ENCODE measurements around the gene ASIC4.

The ASIC4 gene

GRCh38 chr2:219554350-219554749 is 40.1 kb downstream of the ASIC4 start:
- no peak for DNase-seq

GRCh38 chr2:219555956-219556355 is 41.7 kb downstream of the ASIC4 start:
- no peak for DNase-seq

GRCh38 chr2:219556413-219556812 is 42.1 kb downstream of the ASIC4 start:
- no peak for DNase-seq

GRCh38 chr2:219557320-219557719 is 43.0 kb downstream of the ASIC4 start:
- no peak for DNase-seq

- DNase-seq: no peak
These were observed 43.8 kb downstream of the ASIC4 start for GRCh38 chr2:219557791-219558785.

- no peak for DNase-seq
These were observed 45.1 kb downstream of the ASIC4 start for GRCh38 chr2:219559156-219559915.

GRCh38 chr2:219560037-219560892 is 46.0 kb downstream of the ASIC4 start:
- DNase-seq: peak; percentile 32

GRCh38 chr2:219560893-219561178 is 46.6 kb downstream of the ASIC4 start:
- no peak for DNase-seq

GRCh38 chr2:219561179-219562048 is 47.1 kb downstream of the ASIC4 start:
- no peak for DNase-seq

- DNase-seq: no peak
These were observed 48.1 kb downstream of the ASIC4 start for GRCh38 chr2:219562049-219563020.

GRCh38 chr2:219563271-219563928 is 49.1 kb downstream of the ASIC4 start:
- no peak for DNase-seq

GRCh38 chr2:219565130-219566080 is 51.1 kb downstream of the ASIC4 start:
- DNase-seq: no peak

- DNase-seq: no peak
These were observed 52.4 kb downstream of the ASIC4 start for GRCh38 chr2:219566640-219567039.

- no peak for DNase-seq
These were observed 52.8 kb downstream of the ASIC4 start for GRCh38 chr2:219567131-219567530.

- no peak for DNase-seq
These were observed 53.6 kb downstream of the ASIC4 start for GRCh38 chr2:219567791-219568361.

GRCh38 chr2:219569041-219569440 is 54.8 kb downstream of the ASIC4 start:
- no peak for DNase-seq

GRCh38 chr2:219569635-219570034 is 55.4 kb downstream of the ASIC4 start:
- DNase-seq: no peak

GRCh38 chr2:219570194-219570923 is 56.1 kb downstream of the ASIC4 start:
- DNase-seq: no peak

Measured in CD4-positive, alpha-beta T cell treated with Interleukin-10 for 1 hour (primary cell).